ENCODE measurements around the gene PDGFD.

Gene PDGFD

DNA sequence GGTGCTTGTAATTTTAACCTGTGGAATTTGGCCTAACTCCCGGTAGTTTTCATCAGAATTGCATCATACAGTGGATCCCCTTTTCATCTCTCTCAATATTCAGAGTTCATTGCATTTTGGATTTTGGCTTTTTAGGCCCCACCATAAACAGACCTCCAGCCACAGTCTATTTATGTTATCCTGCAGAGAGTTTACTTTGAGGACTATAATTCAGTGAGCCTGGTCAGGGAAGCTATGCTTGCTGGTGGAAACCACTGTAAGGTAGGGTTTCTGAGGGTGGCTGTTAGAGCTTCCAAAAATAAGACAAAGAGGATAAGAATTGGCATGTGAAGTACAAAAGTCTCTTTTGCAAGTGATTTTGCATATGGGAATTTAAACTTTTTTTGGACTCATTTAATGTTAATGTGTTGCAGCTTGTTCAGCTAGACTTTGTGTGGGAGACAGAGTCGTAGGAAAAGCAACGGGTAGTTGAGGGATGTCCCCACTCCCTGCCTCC, 162.3 kb downstream of the PDGFD start:
- H3K9ac ChIP-seq (ENCODE audit: low read depth, low read length) = no peak overlapping the region
- no peaks in the 10 kb centered on the region for H3K36me3 ChIP-seq (ENCODE audit: control insufficient read depth, insufficient read depth, low read length)
- no peaks in the 10 kb centered on the region for H3K27me3 ChIP-seq (ENCODE audit: control insufficient read depth, insufficient read depth, low read length)
- H3K4me3 ChIP-seq (ENCODE audit: low read depth, low read length) = no peak overlapping the region
- H3K9me3 ChIP-seq (ENCODE audit: control insufficient read depth, insufficient read depth, low read length) = no peaks in the 10 kb centered on the region
- no peak overlapping the region for H3K27ac ChIP-seq (ENCODE audit: low read depth, low read length)
- H3K4me1 ChIP-seq (ENCODE audit: control insufficient read depth, insufficient read depth, low read length) = no peaks in the 10 kb centered on the region

DNA sequence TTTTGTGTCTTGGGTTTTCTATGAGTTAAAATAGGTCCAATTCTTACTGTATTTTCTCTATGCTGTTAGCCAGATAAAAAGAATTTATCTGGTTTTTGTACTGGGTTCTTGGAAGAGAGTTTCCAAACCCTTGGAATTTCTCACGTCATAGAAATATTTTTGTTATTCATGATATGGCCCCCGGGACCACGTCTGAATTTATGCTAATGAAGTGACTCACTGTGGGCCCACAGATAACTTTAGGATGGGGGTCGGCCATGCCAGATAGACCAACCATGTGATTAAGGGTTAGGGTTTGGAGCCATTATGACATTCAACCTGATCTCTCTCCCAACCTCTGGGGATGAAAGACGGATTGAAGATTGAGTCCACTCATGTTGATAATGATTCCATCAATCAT, 163.1 kb downstream of the PDGFD start:
- Histone ChIP-seq H3K27me3 (ENCODE audit: control insufficient read depth, insufficient read depth, low read length) (no peaks in the 10 kb centered on the region), H3K36me3 (ENCODE audit: control insufficient read depth, insufficient read depth, low read length) (no peaks in the 10 kb centered on the region), H3K4me1 (ENCODE audit: control insufficient read depth, insufficient read depth, low read length) (no peaks in the 10 kb centered on the region), H3K9ac (ENCODE audit: low read depth, low read length) (no peak overlapping the region), H3K4me3 (ENCODE audit: low read depth, low read length) (no peak overlapping the region), H3K9me3 (ENCODE audit: control insufficient read depth, insufficient read depth, low read length) (no peaks in the 10 kb centered on the region), H3K27ac (ENCODE audit: low read depth, low read length) (no peak overlapping the region)

DNA sequence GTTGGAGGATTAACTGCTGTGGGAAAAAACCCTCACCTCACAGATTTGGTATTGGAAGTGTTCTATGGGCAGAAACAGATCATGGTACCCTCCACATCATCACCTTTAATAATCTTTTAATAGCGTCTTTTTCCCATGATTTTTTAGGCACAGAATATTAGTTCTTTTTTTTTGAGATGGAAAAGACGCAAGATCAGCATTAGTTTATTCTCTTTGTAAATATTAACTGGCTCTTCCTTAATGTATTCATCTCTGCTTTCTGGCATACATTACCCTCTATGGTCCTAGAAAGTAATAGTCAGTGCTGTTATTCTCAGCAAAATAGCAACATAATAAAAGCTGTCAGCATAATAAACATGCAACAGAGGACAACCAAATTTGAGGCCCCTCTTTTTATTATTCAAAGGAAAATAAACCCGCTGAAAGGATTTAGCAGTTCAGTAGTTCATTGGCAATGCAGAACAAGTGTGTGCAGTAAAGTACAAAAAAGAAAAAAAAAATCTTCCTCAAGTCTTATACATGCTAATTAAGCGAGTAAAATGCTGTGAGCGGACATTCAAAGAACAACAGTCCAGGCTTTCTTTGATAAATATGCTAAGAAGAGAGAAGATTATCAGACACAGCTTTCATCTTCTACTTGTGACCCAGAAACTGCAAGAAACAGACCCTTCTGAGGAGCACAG, 165.0 kb downstream of the PDGFD start:
- H3K27me3 ChIP-seq (ENCODE audit: control insufficient read depth, insufficient read depth, low read length) = no peaks in the 10 kb centered on the region
- H3K36me3 ChIP-seq (ENCODE audit: control insufficient read depth, insufficient read depth, low read length) = no peaks in the 10 kb centered on the region
- H3K4me1 ChIP-seq (ENCODE audit: control insufficient read depth, insufficient read depth, low read length) = no peaks in the 10 kb centered on the region
- no peak overlapping the region for H3K27ac ChIP-seq (ENCODE audit: low read depth, low read length)
- no peak overlapping the region for H3K9ac ChIP-seq (ENCODE audit: low read depth, low read length)
- H3K9me3 ChIP-seq (ENCODE audit: control insufficient read depth, insufficient read depth, low read length) = no peaks in the 10 kb centered on the region
- H3K4me3 ChIP-seq (ENCODE audit: low read depth, low read length) = no peak overlapping the region

GRCh38 chr11:103997082-103997481, 166.9 kb downstream of the PDGFD start:
- Histone ChIP-seq H3K4me1 (ENCODE audit: control insufficient read depth, insufficient read depth, low read length) (no peaks in the 10 kb centered on the region), H3K36me3 (ENCODE audit: control insufficient read depth, insufficient read depth, low read length) (no peaks in the 10 kb centered on the region), H3K27me3 (ENCODE audit: control insufficient read depth, insufficient read depth, low read length) (no peaks in the 10 kb centered on the region), H3K27ac (ENCODE audit: low read depth, low read length) (no peak overlapping the region), H3K9me3 (ENCODE audit: control insufficient read depth, insufficient read depth, low read length) (no peaks in the 10 kb centered on the region), H3K4me3 (ENCODE audit: low read depth, low read length) (no peak overlapping the region), H3K9ac (ENCODE audit: low read depth, low read length) (no peak overlapping the region)

- H3K27me3 ChIP-seq (ENCODE audit: control insufficient read depth, insufficient read depth, low read length) = no peaks in the 10 kb centered on the region
- H3K4me3 ChIP-seq (ENCODE audit: low read depth, low read length) = no peak overlapping the region
- no peaks in the 10 kb centered on the region for H3K4me1 ChIP-seq (ENCODE audit: control insufficient read depth, insufficient read depth, low read length)
- H3K36me3 ChIP-seq (ENCODE audit: control insufficient read depth, insufficient read depth, low read length) = no peaks in the 10 kb centered on the region
- H3K9ac ChIP-seq (ENCODE audit: low read depth, low read length) = no peak overlapping the region
- no peak overlapping the region for H3K27ac ChIP-seq (ENCODE audit: low read depth, low read length)
- H3K9me3 ChIP-seq (ENCODE audit: control insufficient read depth, insufficient read depth, low read length) = no peaks in the 10 kb centered on the region
These were observed 168.1 kb downstream of the PDGFD start for GRCh38 chr11:103995896-103996295.

GRCh38 chr11:103994518-103994917, 169.4 kb downstream of the PDGFD start:
- Histone ChIP-seq H3K27me3 (ENCODE audit: control insufficient read depth, insufficient read depth, low read length) (no peaks in the 10 kb centered on the region), H3K4me3 (ENCODE audit: low read depth, low read length) (no peak overlapping the region), H3K27ac (ENCODE audit: low read depth, low read length) (no peak overlapping the region), H3K9ac (ENCODE audit: low read depth, low read length) (no peak overlapping the region), H3K36me3 (ENCODE audit: control insufficient read depth, insufficient read depth, low read length) (no peaks in the 10 kb centered on the region), H3K9me3 (ENCODE audit: control insufficient read depth, insufficient read depth, low read length) (no peaks in the 10 kb centered on the region), H3K4me1 (ENCODE audit: control insufficient read depth, insufficient read depth, low read length) (no peaks in the 10 kb centered on the region)

- Histone ChIP-seq H3K9ac (ENCODE audit: low read depth, low read length) (no peak overlapping the region), H3K4me1 (ENCODE audit: control insufficient read depth, insufficient read depth, low read length) (no peaks in the 10 kb centered on the region), H3K4me3 (ENCODE audit: low read depth, low read length) (no peak overlapping the region), H3K9me3 (ENCODE audit: control insufficient read depth, insufficient read depth, low read length) (no peaks in the 10 kb centered on the region), H3K27me3 (ENCODE audit: control insufficient read depth, insufficient read depth, low read length) (no peaks in the 10 kb centered on the region), H3K27ac (ENCODE audit: low read depth, low read length) (no peak overlapping the region), H3K36me3 (ENCODE audit: control insufficient read depth, insufficient read depth, low read length) (no peaks in the 10 kb centered on the region)
These were observed 169.9 kb downstream of the PDGFD start for GRCh38 chr11:103994094-103994493.

DNA sequence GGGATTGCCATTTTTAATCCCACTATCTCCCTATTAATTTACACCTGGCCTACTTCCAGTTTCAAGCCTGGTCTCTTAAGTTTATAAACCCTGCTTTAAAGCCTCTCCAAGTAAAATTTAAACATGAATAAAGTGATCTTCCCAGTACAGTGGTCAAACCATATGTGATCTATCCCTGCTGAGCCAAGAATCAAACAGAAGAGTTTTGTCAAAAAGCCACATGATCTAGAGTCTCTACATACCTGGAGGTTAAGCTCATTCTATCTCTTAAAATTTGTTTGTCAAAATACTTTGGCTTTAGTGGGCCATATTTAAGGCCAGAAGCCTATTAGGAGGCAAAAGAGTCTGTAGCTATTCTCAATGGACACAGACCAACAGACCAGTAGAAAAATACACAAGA, 170.4 kb downstream of the PDGFD start:
- Histone ChIP-seq H3K9ac (ENCODE audit: low read depth, low read length) (no peak overlapping the region), H3K9me3 (ENCODE audit: control insufficient read depth, insufficient read depth, low read length) (no peaks in the 10 kb centered on the region), H3K27me3 (ENCODE audit: control insufficient read depth, insufficient read depth, low read length) (no peaks in the 10 kb centered on the region), H3K27ac (ENCODE audit: low read depth, low read length) (no peak overlapping the region), H3K4me3 (ENCODE audit: low read depth, low read length) (no peak overlapping the region), H3K4me1 (ENCODE audit: control insufficient read depth, insufficient read depth, low read length) (no peaks in the 10 kb centered on the region), H3K36me3 (ENCODE audit: control insufficient read depth, insufficient read depth, low read length) (no peaks in the 10 kb centered on the region)

- Histone ChIP-seq H3K36me3 (ENCODE audit: control insufficient read depth, insufficient read depth, low read length) (no peaks in the 10 kb centered on the region), H3K9me3 (ENCODE audit: control insufficient read depth, insufficient read depth, low read length) (no peaks in the 10 kb centered on the region), H3K9ac (ENCODE audit: low read depth, low read length) (no peak overlapping the region), H3K4me3 (ENCODE audit: low read depth, low read length) (no peak overlapping the region), H3K27me3 (ENCODE audit: control insufficient read depth, insufficient read depth, low read length) (no peaks in the 10 kb centered on the region), H3K4me1 (ENCODE audit: control insufficient read depth, insufficient read depth, low read length) (peaks cover 8% of the 10 kb centered on the region; the same call in 1 of the 2 replicates), H3K27ac (ENCODE audit: low read depth, low read length) (no peak overlapping the region)
These were observed 175.4 kb downstream of the PDGFD start for GRCh38 chr11:103988595-103988969.

DNA sequence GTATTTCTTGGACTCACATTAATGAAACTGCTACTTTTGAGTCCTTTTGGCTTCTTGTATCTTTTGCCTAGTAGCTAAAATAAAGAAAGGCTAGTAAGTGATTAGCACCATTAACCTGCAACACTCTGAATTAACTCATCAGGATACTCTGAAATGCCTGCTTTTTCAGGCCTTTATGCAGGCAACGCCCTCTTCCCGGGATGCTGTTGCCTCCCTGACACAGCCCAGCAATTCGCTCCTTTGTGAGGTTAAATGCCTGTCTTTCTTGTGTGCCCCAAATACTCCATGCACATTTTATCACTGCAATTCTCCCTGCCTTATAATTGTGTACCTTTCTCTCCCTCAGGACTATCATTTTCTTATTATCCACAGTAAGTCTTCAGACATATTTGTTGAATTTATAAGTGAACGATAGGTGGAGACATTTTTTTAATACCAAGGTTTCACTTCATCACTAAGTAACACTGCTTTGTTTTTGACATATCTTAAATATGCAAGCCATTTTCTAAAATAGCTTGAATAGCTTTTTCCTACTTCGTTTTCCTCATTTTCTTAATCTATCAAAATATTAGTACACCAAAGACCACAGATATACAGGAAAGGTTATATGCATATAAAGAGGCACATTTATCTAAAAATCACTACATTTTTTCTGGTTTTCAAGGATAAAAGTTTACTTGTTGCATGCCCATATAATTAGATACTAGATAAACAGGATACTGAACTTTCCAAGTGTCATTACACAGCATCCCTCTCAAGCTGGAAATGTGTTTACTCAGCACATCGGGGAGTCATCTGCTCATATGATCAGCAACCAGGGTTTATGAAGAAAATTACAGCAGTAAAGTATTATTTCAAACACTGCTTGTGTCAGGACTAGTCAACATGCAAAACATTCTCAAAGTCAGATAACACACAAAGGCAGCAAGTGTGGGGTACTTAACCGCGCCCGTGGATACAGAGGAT, 176.0 kb downstream of the PDGFD start:
- Histone ChIP-seq H3K27ac (ENCODE audit: low read depth, low read length) (no peak overlapping the region), H3K4me1 (ENCODE audit: control insufficient read depth, insufficient read depth, low read length) (peaks cover 8% of the 10 kb centered on the region; the same call in 1 of the 2 replicates)

GRCh38 chr11:103985041-103985440, 178.9 kb downstream of the PDGFD start:
- H3K27ac ChIP-seq (ENCODE audit: low read depth, low read length) = no peak overlapping the region

More for the DNA sequence above, 176.0 kb downstream of the PDGFD start:
- no peak overlapping the region for H3K9ac ChIP-seq (ENCODE audit: low read depth, low read length)
- no peaks in the 10 kb centered on the region for H3K9me3 ChIP-seq (ENCODE audit: control insufficient read depth, insufficient read depth, low read length)
- H3K4me3 ChIP-seq (ENCODE audit: low read depth, low read length) = no peak overlapping the region
- no peaks in the 10 kb centered on the region for H3K27me3 ChIP-seq (ENCODE audit: control insufficient read depth, insufficient read depth, low read length)
- H3K36me3 ChIP-seq (ENCODE audit: control insufficient read depth, insufficient read depth, low read length) = no peaks in the 10 kb centered on the region

More at GRCh38 chr11:103985041-103985440, 178.9 kb downstream of the PDGFD start:
- Histone ChIP-seq H3K4me3 (ENCODE audit: low read depth, low read length) (no peak overlapping the region), H3K4me1 (ENCODE audit: control insufficient read depth, insufficient read depth, low read length) (peaks cover 8% of the 10 kb centered on the region; the same call in 1 of the 2 replicates), H3K9ac (ENCODE audit: low read depth, low read length) (no peak overlapping the region), H3K27me3 (ENCODE audit: control insufficient read depth, insufficient read depth, low read length) (no peaks in the 10 kb centered on the region), H3K36me3 (ENCODE audit: control insufficient read depth, insufficient read depth, low read length) (no peaks in the 10 kb centered on the region), H3K9me3 (ENCODE audit: control insufficient read depth, insufficient read depth, low read length) (no peaks in the 10 kb centered on the region)
